Measurements from ENCODE around the gene NAPB.

NAPB gene

DNA sequence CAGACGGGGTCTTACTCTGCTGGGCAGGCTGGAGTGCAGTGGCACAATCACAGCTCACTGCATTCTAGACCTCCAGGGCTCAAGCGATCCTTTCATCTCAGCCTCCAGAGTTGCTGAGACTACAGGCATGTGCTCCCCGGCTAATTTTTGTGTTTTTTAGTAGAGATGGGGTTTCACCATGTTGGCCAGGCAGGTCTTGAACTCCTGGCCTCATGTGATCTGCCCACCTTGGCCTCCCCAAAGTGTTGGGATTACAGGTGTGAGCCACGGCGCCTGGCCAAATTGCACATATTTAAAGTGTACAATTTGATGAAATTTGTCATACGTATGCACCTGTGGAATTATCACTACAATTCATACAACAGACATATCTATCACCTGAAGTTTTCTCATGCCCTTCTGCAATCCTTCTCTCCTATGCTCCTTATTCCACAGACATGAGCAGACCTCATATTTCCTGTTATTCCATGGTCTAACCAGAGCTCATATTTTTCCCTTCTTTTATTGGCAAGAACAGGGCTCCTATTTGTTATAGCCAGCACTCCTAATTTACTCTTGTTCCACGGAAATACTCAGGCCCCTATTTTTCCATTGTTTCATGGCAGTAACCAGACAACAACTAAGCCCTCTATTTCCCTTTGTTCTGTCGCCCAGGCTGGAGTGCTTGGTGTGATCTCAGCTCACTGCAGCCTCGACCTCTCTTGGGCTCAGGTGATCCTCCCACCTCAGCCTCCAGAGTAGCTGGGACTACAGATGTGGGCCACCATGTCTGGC, 16.0 kb upstream of the NAPB start:
- H3K4me2 ChIP-seq (ENCODE audit: low read depth, low read length, poor library complexity, severe bottlenecking), result no peak overlapping the region
- H3K9me2 ChIP-seq (replicated peaks; ENCODE audit: low read depth, low read length), result no peaks in the 10 kb centered on the region
- H3K36me3 ChIP-seq (ENCODE audit: insufficient read depth, low read length), result no peaks in the 10 kb centered on the region
- H3F3A ChIP-seq (ENCODE audit: low read depth), result no peaks in the 10 kb centered on the region
- no peaks in the 10 kb centered on the region for H3K79me2 ChIP-seq (ENCODE audit: insufficient read depth, low read length)
- no peak overlapping the region for H2AFZ ChIP-seq (ENCODE audit: low read length)
- H3K9me3 ChIP-seq (ENCODE audit: insufficient read depth, low read depth, low read length), result no peaks in the 10 kb centered on the region
- no peaks in the 10 kb centered on the region for H4K20me1 ChIP-seq (ENCODE audit: insufficient read depth, low read length, poor library complexity, severe bottlenecking)
- H3K27me3 ChIP-seq (ENCODE audit: insufficient read depth, low read length, poor library complexity, severe bottlenecking), result no peaks in the 10 kb centered on the region
- no peak overlapping the region for H3K9ac ChIP-seq (ENCODE audit: low read depth, low read length, poor library complexity, severe bottlenecking)
- no peaks in the 10 kb centered on the region for H3K4me1 ChIP-seq (ENCODE audit: insufficient read depth, low read length, poor library complexity, severe bottlenecking)
- H3K4me3 ChIP-seq (ENCODE audit: low read length, poor library complexity, severe bottlenecking), result no peak overlapping the region
- no peak for TF ChIP-seq EZH2phosphoT487 (IDR thresholded peaks at IDR 0.05; ENCODE audit: borderline replicate concordance)
- TF ChIP-seq CTCF (conservative IDR thresholded peaks at IDR 0.05; ENCODE audit: low read length), result no peak

DNA sequence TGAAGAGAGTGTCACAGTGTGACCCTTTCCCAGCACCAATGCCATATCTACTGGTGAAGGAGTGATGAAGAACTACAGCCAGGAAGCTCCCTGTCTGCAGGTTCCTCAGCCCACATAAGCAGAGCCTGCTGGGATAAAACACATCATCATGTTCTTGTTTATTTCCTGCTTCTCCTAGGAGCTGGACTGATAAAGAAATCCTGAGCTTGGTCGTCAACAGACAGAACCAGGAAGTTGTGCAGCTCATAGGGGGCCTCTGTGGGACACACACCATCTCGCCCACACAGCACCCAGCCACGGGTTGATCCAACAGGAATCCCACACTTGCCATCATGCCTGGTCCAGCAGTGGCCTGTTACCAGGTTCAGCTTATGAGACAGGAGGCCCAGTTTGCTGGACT, 15.4 kb upstream of the NAPB start:
- Histone ChIP-seq H3K36me3 (ENCODE audit: insufficient read depth, low read length) (no peaks in the 10 kb centered on the region), H4K20me1 (ENCODE audit: insufficient read depth, low read length, poor library complexity, severe bottlenecking) (no peaks in the 10 kb centered on the region), H3K79me2 (ENCODE audit: insufficient read depth, low read length) (no peaks in the 10 kb centered on the region), H3F3A (ENCODE audit: low read depth) (no peaks in the 10 kb centered on the region), H3K4me3 (ENCODE audit: low read length, poor library complexity, severe bottlenecking) (no peak overlapping the region), H2AFZ (ENCODE audit: low read length) (no peak overlapping the region), H3K9ac (ENCODE audit: low read depth, low read length, poor library complexity, severe bottlenecking) (no peak overlapping the region), H3K9me2 (replicated peaks; ENCODE audit: low read depth, low read length) (no peaks in the 10 kb centered on the region), H3K9me3 (ENCODE audit: insufficient read depth, low read depth, low read length) (no peaks in the 10 kb centered on the region), H3K4me1 (ENCODE audit: insufficient read depth, low read length, poor library complexity, severe bottlenecking) (no peaks in the 10 kb centered on the region), H3K27me3 (ENCODE audit: insufficient read depth, low read length, poor library complexity, severe bottlenecking) (no peaks in the 10 kb centered on the region), H3K4me2 (ENCODE audit: low read depth, low read length, poor library complexity, severe bottlenecking) (no peak overlapping the region)
- no peak for TF ChIP-seq EZH2phosphoT487 (IDR thresholded peaks at IDR 0.05; ENCODE audit: borderline replicate concordance)
- TF ChIP-seq CTCF (conservative IDR thresholded peaks at IDR 0.05; ENCODE audit: low read length), result no peak

DNA sequence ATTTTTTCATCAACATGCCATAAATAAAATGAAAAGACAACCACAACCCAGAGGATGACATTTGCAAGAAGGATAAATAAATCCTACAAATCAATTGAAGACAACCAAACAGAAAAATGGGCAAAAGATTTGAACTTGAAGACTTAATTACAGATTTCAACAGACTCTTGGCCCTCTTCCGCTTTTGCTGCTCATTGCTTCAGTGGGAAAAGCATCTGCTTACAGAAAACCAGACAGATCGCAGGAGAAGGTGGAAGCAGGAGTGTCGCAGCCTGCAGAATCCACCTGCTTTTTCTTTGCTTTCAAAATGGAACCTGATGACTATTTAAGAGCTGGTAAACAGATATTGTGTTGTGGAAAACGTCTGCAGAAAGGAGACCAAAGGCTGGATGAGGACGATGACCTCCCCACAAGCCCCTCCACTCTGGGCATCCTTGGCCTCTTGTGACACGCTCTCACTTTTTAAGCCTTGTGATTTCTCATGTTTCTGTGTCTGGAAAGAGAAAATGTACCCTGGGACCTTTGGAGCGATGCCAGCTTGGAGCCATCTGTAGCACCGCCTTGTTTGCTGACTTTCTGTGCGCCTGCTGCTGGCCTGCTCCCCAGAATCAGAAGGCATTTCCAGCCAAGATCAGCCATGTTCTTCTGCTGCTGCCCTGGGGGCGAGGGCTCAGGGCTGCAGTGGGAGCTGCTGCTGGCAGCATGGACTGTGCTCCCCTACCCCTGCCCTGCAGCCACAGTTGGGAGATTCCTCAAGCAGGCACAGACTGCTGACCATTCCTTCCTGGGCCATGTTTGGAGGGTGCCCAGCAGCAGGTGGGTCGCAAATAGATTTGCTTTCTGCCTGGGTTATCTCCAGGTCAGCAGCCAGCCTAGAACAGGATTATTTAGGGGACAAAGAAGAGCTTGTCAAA, 14.6 kb upstream of the NAPB start:
- no peaks in the 10 kb centered on the region for H3K9me3 ChIP-seq (ENCODE audit: insufficient read depth, low read depth, low read length)
- H3K9ac ChIP-seq (ENCODE audit: low read depth, low read length, poor library complexity, severe bottlenecking), result no peak overlapping the region
- H3F3A ChIP-seq (ENCODE audit: low read depth), result no peaks in the 10 kb centered on the region
- no peaks in the 10 kb centered on the region for H3K36me3 ChIP-seq (ENCODE audit: insufficient read depth, low read length)
- H4K20me1 ChIP-seq (ENCODE audit: insufficient read depth, low read length, poor library complexity, severe bottlenecking), result no peaks in the 10 kb centered on the region
- TF ChIP-seq EZH2phosphoT487 (IDR thresholded peaks at IDR 0.05; ENCODE audit: borderline replicate concordance) (no peak), CTCF (conservative IDR thresholded peaks at IDR 0.05; ENCODE audit: low read length) (no peak)
- no peak overlapping the region for H2AFZ ChIP-seq (ENCODE audit: low read length)
- H3K4me3 ChIP-seq (ENCODE audit: low read length, poor library complexity, severe bottlenecking), result no peak overlapping the region
- no peaks in the 10 kb centered on the region for H3K9me2 ChIP-seq (replicated peaks; ENCODE audit: low read depth, low read length)
- H3K4me2 ChIP-seq (ENCODE audit: low read depth, low read length, poor library complexity, severe bottlenecking), result no peak overlapping the region
- H3K27me3 ChIP-seq (ENCODE audit: insufficient read depth, low read length, poor library complexity, severe bottlenecking), result no peaks in the 10 kb centered on the region
- no peaks in the 10 kb centered on the region for H3K79me2 ChIP-seq (ENCODE audit: insufficient read depth, low read length)
- H3K4me1 ChIP-seq (ENCODE audit: insufficient read depth, low read length, poor library complexity, severe bottlenecking), result no peaks in the 10 kb centered on the region
